Measurements from ENCODE around the gene NFASC.
A peak's percentile ranks its signal among the peaks of the same experiment; 100 is the strongest.

Gene NFASC

DNA sequence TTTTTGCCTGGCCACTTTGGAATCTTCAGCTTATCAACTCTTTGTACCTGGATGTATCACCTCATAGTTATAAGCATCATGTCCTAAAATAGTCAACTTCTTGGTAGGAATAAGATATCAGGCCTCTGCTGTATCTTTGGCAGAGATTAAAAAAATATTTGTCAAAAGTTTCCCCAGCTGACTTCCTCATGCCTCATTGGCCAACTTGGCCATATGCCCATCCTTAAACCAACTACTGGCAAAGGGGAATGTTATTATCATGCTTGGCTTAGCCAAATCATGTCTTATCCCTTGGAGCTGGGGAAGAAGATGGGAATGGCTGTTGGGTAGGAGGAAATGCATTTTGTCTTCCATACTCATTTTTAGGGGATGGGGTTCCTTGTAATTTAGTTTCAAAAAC, 23.4 kb downstream of the NFASC start:
- H4K91ac ChIP-seq (ENCODE audit: low read depth, low read length) = no peak overlapping the region
- no peak overlapping the region for H4K8ac ChIP-seq (ENCODE audit: low read depth, low read length)
- no peak overlapping the region for H2BK120ac ChIP-seq (ENCODE audit: insufficient read depth, low read length, poor library complexity)
- H4K12ac ChIP-seq (ENCODE audit: low read depth, low read length) = no peak overlapping the region
- no peak overlapping the region for H3K4me2 ChIP-seq (ENCODE audit: low read length)
- H3K36me3 ChIP-seq (ENCODE audit: control insufficient read depth in 1 of 2, insufficient read depth in 2 of 2, low read length in 2 of 2) = no peaks in the 10 kb centered on the region
- H3K27ac ChIP-seq (ENCODE audit: low read depth, low read length) = no peak overlapping the region
- no peak overlapping the region for H2BK5ac ChIP-seq (ENCODE audit: low read depth, low read length, poor library complexity)
- peaks cover 2% of the 10 kb centered on the region for H3K9me3 ChIP-seq (ENCODE audit: insufficient read depth, low read depth, low read length)
- H2AK5ac ChIP-seq (ENCODE audit: low read length) = no peak overlapping the region
- H3K23ac ChIP-seq (ENCODE audit: low read length) = no peak overlapping the region
- no peak overlapping the region for H3K18ac ChIP-seq (ENCODE audit: low read length)
- H3K79me2 ChIP-seq (ENCODE audit: control insufficient read depth, insufficient read depth, low read length, poor library complexity) = no peaks in the 10 kb centered on the region
- DNase-seq = no peak
- no peaks in the 10 kb centered on the region for H3K27me3 ChIP-seq (ENCODE audit: insufficient read depth, low read length)
- peaks cover 0 to 3% of the 10 kb centered on the region in 2 experiments for H3K4me1 ChIP-seq (ENCODE audit: control insufficient read depth in 1 of 2, insufficient read depth in 2 of 2, low read length in 2 of 2)
- H3K14ac ChIP-seq (ENCODE audit: low read length) = no peak overlapping the region
- no peaks in the 10 kb centered on the region for H3K79me1 ChIP-seq (ENCODE audit: low read length)
- H2BK12ac ChIP-seq (ENCODE audit: low read length) = no peak overlapping the region
- H3K9ac ChIP-seq (ENCODE audit: low read length) = no peak overlapping the region
- no peak overlapping the region for H2AFZ ChIP-seq (ENCODE audit: insufficient read depth, low read length, poor library complexity)
- no peak overlapping the region for H3K4me3 ChIP-seq (ENCODE audit: low read depth, low read length)
- H3K4ac ChIP-seq (ENCODE audit: low read depth, low read length) = no peak overlapping the region

DNA sequence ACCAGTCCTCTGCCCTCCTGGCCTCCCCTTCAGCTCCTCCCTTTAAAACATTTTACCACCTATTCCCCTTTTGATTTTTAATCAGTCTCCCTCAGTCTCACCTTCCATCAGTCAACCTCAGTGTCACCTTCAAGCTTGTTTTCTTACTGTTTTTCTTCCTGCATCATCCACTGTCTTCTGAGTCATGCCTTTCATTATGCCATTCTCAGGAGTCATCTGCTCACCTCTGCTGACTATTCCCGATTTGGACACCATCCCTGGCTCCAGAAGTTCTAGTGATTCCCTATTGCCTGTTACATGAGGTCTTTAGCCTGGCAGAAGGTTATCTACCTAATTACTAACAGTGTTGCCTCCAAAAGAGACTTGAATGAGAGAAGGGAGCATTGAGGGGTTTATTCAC, 23.9 kb downstream of the NFASC start:
- H3K4ac ChIP-seq (ENCODE audit: low read depth, low read length) = no peak overlapping the region
- DNase-seq = peak in 1 of 2 donors; percentile 57
- no peaks in the 10 kb centered on the region for H3K79me1 ChIP-seq (ENCODE audit: low read length)
- H4K8ac ChIP-seq (ENCODE audit: low read depth, low read length) = no peak overlapping the region
- H3K79me2 ChIP-seq (ENCODE audit: control insufficient read depth, insufficient read depth, low read length, poor library complexity) = no peaks in the 10 kb centered on the region
- H2BK12ac ChIP-seq (ENCODE audit: low read length) = no peak overlapping the region
- no peak overlapping the region for H4K12ac ChIP-seq (ENCODE audit: low read depth, low read length)
- H3K4me1 ChIP-seq (ENCODE audit: control insufficient read depth in 1 of 2, insufficient read depth in 2 of 2, low read length in 2 of 2) = peaks cover 0 to 3% of the 10 kb centered on the region in 2 experiments
- H3K4me2 ChIP-seq (ENCODE audit: low read length) = no peak overlapping the region
- no peaks in the 10 kb centered on the region for H3K27me3 ChIP-seq (ENCODE audit: insufficient read depth, low read length)
- H4K91ac ChIP-seq (ENCODE audit: low read depth, low read length) = no peak overlapping the region
- H3K18ac ChIP-seq (ENCODE audit: low read length) = no peak overlapping the region
- no peak overlapping the region for H3K27ac ChIP-seq (ENCODE audit: low read depth, low read length)
- H3K14ac ChIP-seq (ENCODE audit: low read length) = no peak overlapping the region
- no peak overlapping the region for H3K23ac ChIP-seq (ENCODE audit: low read length)
- H2BK120ac ChIP-seq (ENCODE audit: insufficient read depth, low read length, poor library complexity) = no peak overlapping the region
- peaks cover 2% of the 10 kb centered on the region for H3K9me3 ChIP-seq (ENCODE audit: insufficient read depth, low read depth, low read length)
- H2AFZ ChIP-seq (ENCODE audit: insufficient read depth, low read length, poor library complexity) = no peak overlapping the region
- no peak overlapping the region for H2AK5ac ChIP-seq (ENCODE audit: low read length)
- H3K9ac ChIP-seq (ENCODE audit: low read length) = no peak overlapping the region
- no peaks in the 10 kb centered on the region for H3K36me3 ChIP-seq (ENCODE audit: control insufficient read depth in 1 of 2, insufficient read depth in 2 of 2, low read length in 2 of 2)
- no peak overlapping the region for H3K4me3 ChIP-seq (ENCODE audit: low read depth, low read length)
- no peak overlapping the region for H2BK5ac ChIP-seq (ENCODE audit: low read depth, low read length, poor library complexity)
- no CpG with 5 or more reads among the region's 1 CpG for WGBS (ENCODE audit: extremely low coverage, insufficient coverage, insufficient read length)

DNA sequence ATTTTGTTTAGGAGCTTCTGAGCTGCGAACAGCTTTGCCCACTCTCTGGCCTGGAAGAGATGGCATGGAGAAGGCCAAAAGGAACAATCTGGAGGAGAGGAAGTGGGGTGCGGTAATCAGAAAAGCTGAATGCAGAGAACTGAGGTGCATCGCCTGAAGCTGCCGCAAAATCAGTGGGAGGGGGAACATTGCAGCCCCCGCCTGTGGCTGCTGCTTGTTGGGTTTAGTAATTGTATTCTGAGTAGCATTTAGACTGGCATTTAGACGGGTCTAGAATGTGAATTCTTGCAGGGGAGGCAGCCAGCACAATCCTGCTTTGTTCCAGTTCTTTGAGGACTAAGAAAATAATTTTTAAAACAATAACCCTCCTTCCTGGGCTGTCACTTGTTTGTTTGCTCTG, 25.4 kb downstream of the NFASC start:
- no peaks in the 10 kb centered on the region for H3K36me3 ChIP-seq (ENCODE audit: control insufficient read depth in 1 of 2, insufficient read depth in 2 of 2, low read length in 2 of 2)
- no CpG with 5 or more reads among the region's 6 CpGs for WGBS (ENCODE audit: extremely low coverage, insufficient coverage, insufficient read length)

DNA sequence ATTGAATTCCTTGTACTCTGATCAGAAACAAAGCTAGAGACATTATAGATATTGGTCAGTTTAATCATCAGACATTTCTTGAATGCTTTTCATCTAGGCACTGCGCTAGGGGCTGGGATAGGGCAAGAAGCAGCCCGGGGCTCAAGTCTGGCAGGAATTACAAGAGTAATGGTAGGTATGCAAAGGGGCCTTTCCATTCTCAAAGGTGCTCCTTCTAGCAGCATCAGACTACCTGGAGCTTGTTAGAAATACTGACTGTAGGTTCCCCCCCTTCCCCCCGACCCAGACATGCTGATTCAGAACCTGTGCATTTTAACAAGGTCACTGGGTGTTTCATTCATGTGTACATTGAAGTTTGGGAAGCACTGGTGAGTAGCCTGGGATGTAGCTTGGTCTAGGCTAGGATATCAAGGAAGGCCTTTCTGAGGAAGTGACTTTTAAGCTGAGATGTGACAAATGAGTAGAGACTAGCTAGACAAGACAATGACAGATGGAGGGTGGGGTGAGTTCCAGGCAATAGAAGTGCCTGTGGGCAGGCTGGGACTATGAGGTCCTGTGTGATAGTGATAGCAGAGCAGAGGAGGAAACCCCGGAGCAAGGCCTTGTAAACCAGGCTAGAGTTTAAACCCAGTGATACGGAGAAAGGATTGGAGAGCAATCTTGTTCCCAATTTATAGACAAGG, 26.3 kb downstream of the NFASC start:
- Histone ChIP-seq H4K8ac (ENCODE audit: low read depth, low read length) (no peak overlapping the region), H4K91ac (ENCODE audit: low read depth, low read length) (no peak overlapping the region), H3K18ac (ENCODE audit: low read length) (no peak overlapping the region), H3K23ac (ENCODE audit: low read length) (no peak overlapping the region), H2BK120ac (ENCODE audit: insufficient read depth, low read length, poor library complexity) (no peak overlapping the region), H3K9ac (ENCODE audit: low read length) (no peak overlapping the region), H3K4me3 (ENCODE audit: low read depth, low read length) (no peak overlapping the region), H3K36me3 (ENCODE audit: control insufficient read depth in 1 of 2, insufficient read depth in 2 of 2, low read length in 2 of 2) (no peaks in the 10 kb centered on the region), H2BK12ac (ENCODE audit: low read length) (no peak overlapping the region), H3K4ac (ENCODE audit: low read depth, low read length) (no peak overlapping the region), H2AFZ (ENCODE audit: insufficient read depth, low read length, poor library complexity) (no peak overlapping the region), H3K79me1 (ENCODE audit: low read length) (no peaks in the 10 kb centered on the region), H3K27me3 (ENCODE audit: insufficient read depth, low read length) (no peaks in the 10 kb centered on the region), H4K12ac (ENCODE audit: low read depth, low read length) (no peak overlapping the region), H3K27ac (ENCODE audit: low read depth, low read length) (no peak overlapping the region), H3K4me1 (ENCODE audit: control insufficient read depth in 1 of 2, insufficient read depth in 2 of 2, low read length in 2 of 2) (peaks cover 0 to 3% of the 10 kb centered on the region in 2 experiments), H2BK5ac (ENCODE audit: low read depth, low read length, poor library complexity) (no peak overlapping the region), H3K4me2 (ENCODE audit: low read length) (no peak overlapping the region), H3K79me2 (ENCODE audit: control insufficient read depth, insufficient read depth, low read length, poor library complexity) (no peaks in the 10 kb centered on the region), H2AK5ac (ENCODE audit: low read length) (no peak overlapping the region), H3K9me3 (ENCODE audit: insufficient read depth, low read depth, low read length) (no peaks in the 10 kb centered on the region), H3K14ac (ENCODE audit: low read length) (no peak overlapping the region)
- DNase-seq = peak; percentile 73 to 78
- no CpG with 5 or more reads among the region's 5 CpGs for WGBS (ENCODE audit: extremely low coverage, insufficient coverage, insufficient read length)

More for the DNA sequence above, 25.4 kb downstream of the NFASC start:
- no peak overlapping the region for H2BK120ac ChIP-seq (ENCODE audit: insufficient read depth, low read length, poor library complexity)
- H3K27ac ChIP-seq (ENCODE audit: low read depth, low read length) = no peak overlapping the region
- H3K27me3 ChIP-seq (ENCODE audit: insufficient read depth, low read length) = no peaks in the 10 kb centered on the region
- no peak overlapping the region for H2AFZ ChIP-seq (ENCODE audit: insufficient read depth, low read length, poor library complexity)
- no peak overlapping the region for H4K12ac ChIP-seq (ENCODE audit: low read depth, low read length)
- no peak overlapping the region for H4K91ac ChIP-seq (ENCODE audit: low read depth, low read length)
- no peak overlapping the region for H3K14ac ChIP-seq (ENCODE audit: low read length)
- no peak overlapping the region for H3K18ac ChIP-seq (ENCODE audit: low read length)
- H2BK5ac ChIP-seq (ENCODE audit: low read depth, low read length, poor library complexity) = no peak overlapping the region
- H4K8ac ChIP-seq (ENCODE audit: low read depth, low read length) = no peak overlapping the region
- H3K79me1 ChIP-seq (ENCODE audit: low read length) = no peaks in the 10 kb centered on the region
- H3K4ac ChIP-seq (ENCODE audit: low read depth, low read length) = no peak overlapping the region
- no peak overlapping the region for H3K23ac ChIP-seq (ENCODE audit: low read length)
- H3K79me2 ChIP-seq (ENCODE audit: control insufficient read depth, insufficient read depth, low read length, poor library complexity) = no peaks in the 10 kb centered on the region
- H2AK5ac ChIP-seq (ENCODE audit: low read length) = no peak overlapping the region
- no peak overlapping the region for H3K4me2 ChIP-seq (ENCODE audit: low read length)
- H3K9me3 ChIP-seq (ENCODE audit: insufficient read depth, low read depth, low read length) = peaks cover 2% of the 10 kb centered on the region
- DNase-seq = no peak
- H3K9ac ChIP-seq (ENCODE audit: low read length) = no peak overlapping the region
- H3K4me1 ChIP-seq (ENCODE audit: control insufficient read depth in 1 of 2, insufficient read depth in 2 of 2, low read length in 2 of 2) = peaks cover 0 to 3% of the 10 kb centered on the region in 2 experiments
- H3K4me3 ChIP-seq (ENCODE audit: low read depth, low read length) = no peak overlapping the region
- no peak overlapping the region for H2BK12ac ChIP-seq (ENCODE audit: low read length)

Measured in trophoblast cell (in vitro differentiated cells and primary cell).